Uterus (tissue), 4 donors: ENCODE data around the gene MOG. TPM values are rescaled to one million over a fixed set of nuclear protein-coding genes. Genes with fewer than 3 reads are reported as not detected.
"Not testable (repeated sequence)": the region's sequence is repeated elsewhere in the genome, so short reads cannot be mapped to it uniquely, and the experiment has no call there.

Experiments
- DNase-seq, 2 donors: peaks; one replicate each; pipeline ENCODE4 v3.0.0-alpha.2; 2019 to 2020
- H3K27ac ChIP-seq, 2 donors: fragments of 200-600 bp; sonication (generic); 1 replicate in 1 of 2; 2 replicates in 1 of 2; pipeline ENCODE4 v1.5.1; 2016 to 2018
- H3K27me3 ChIP-seq, 2 donors: fragments of 200-600 bp; sonication (generic); one replicate each; pipeline ENCODE4 v1.5.1; 2018 to 2019; ENCODE audit warnings: control low read depth in 1 of 2
- H3K36me3 ChIP-seq, 2 donors: fragments of 200-600 bp; sonication (generic); one replicate each; pipeline ENCODE4 v1.5.1; 2019; ENCODE audit warnings: control low read depth in 1 of 2
- H3K4me1 ChIP-seq, 2 donors: fragments of 200-600 bp; sonication (generic); one replicate each; pipeline ENCODE4 v1.5.1; 2018 to 2019; ENCODE audit warnings: control low read depth in 1 of 2
- H3K4me3 ChIP-seq, 2 donors: fragments of 200-600 bp; sonication (generic); 1 replicate in 1 of 2; 2 replicates in 1 of 2; pipeline ENCODE4 v1.5.1; 2018 to 2019; ENCODE audit warnings: mild to moderate bottlenecking in 1 of 2
- H3K9me3 ChIP-seq, 2 donors: fragments of 200-600 bp; sonication (generic); one replicate each; pipeline ENCODE4 v1.5.1; 2019; ENCODE audit warnings: control low read depth in 1 of 2
- CTCF ChIP-seq, 4 experiments: fragments of 200-600 bp in 2 of 4; fragments of 450-650 bp in 2 of 4; sonication (generic) in 2 of 4; IDR thresholded peaks; one replicate each; pipeline ENCODE4 v1.5.1; 2016 to 2019; ENCODE audit warnings: antibody characterized with exemption in 4 of 4, mild to moderate bottlenecking in 2 of 4, moderate library complexity in 1 of 4
- POLR2A ChIP-seq, 2 donors: fragments of 450-650 bp; IDR thresholded peaks; one replicate each; pipeline ENCODE4 v1.6.1; 2016; ENCODE audit warnings: antibody characterized with exemption in 2 of 2, mild to moderate bottlenecking in 1 of 2, moderate library complexity in 1 of 2
- intact Hi-C: fragments of 100-400 bp; cut with DNase I; formaldehyde crosslinking; loops from one replicate; pipeline ENCODE4 v1.15.1; 2023; ENCODE audit warnings: low total_unique reads
- total RNA-seq, 4 donors: library from RNA; depleted of rRNA in 3 of 4; stranded (reverse); fragments of >200 nt in 3 of 4; gene quantifications; one replicate each; pipeline versions ENCODE4 v1.1.0 to v1.2.4, GENCODE V29; 2014 to 2023
- donor health status: DM: yes; HTN: yes; CAD: no.

The MOG gene
- total RNA-seq, 4 donors from 2014 or later: not detected

- H3K36me3 ChIP-seq: no peaks in the 10 kb centered on the region
- intact Hi-C loops: no loop called here
- H3K9me3 ChIP-seq: no peaks in the 10 kb centered on the region
- peaks cover 0 to 7% of the 10 kb centered on the region in 2 donors for H3K27me3 ChIP-seq
- no peak overlapping the region for H3K27ac ChIP-seq
- no peak for DNase-seq
- no peaks in the 10 kb centered on the region for H3K4me1 ChIP-seq
- H3K4me3 ChIP-seq: no peak overlapping the region
- TF ChIP-seq POLR2A (IDR thresholded peaks at IDR 0.05) (no peak), CTCF (IDR thresholded peaks at IDR 0.05) (no peak)
Observed at GRCh38 chr6:29661071-29661470, 4.2 kb downstream of the MOG start.

GRCh38 chr6:29661502-29662141 lies 4.7 kb downstream of the MOG start:
- H3K4me1 ChIP-seq, H3K27ac ChIP-seq, H3K27me3 ChIP-seq, H3K4me3 ChIP-seq, H3K9me3 ChIP-seq, DNase-seq, intact Hi-C loops, H3K36me3 ChIP-seq: not testable (repeated sequence)

GRCh38 chr6:29663300-29664042 lies 6.6 kb downstream of the MOG start:
- no peaks in the 10 kb centered on the region for H3K9me3 ChIP-seq
- no peak for DNase-seq
- TF ChIP-seq POLR2A (IDR thresholded peaks at IDR 0.05): no peak
- TF ChIP-seq CTCF (IDR thresholded peaks at IDR 0.05): no peak
- intact Hi-C loops: no loop called here
- no peaks in the 10 kb centered on the region for H3K36me3 ChIP-seq
- H3K27me3 ChIP-seq: peaks cover 0 to 7% of the 10 kb centered on the region in 2 donors
- no peak overlapping the region for H3K27ac ChIP-seq
- no peaks in the 10 kb centered on the region for H3K4me1 ChIP-seq
- no peak overlapping the region for H3K4me3 ChIP-seq

GRCh38 chr6:29665942-29666825 lies 9.3 kb downstream of the MOG start:
- Histone ChIP-seq H3K9me3 (no peaks in the 10 kb centered on the region), H3K4me3 (no peak overlapping the region), H3K27me3 (peaks cover 0 to 7% of the 10 kb centered on the region in 2 donors), H3K27ac (no peak overlapping the region), H3K36me3 (no peaks in the 10 kb centered on the region), H3K4me1 (no peaks in the 10 kb centered on the region)
- DNase-seq: no peak
- intact Hi-C loops: no loop called here
- TF ChIP-seq CTCF (IDR thresholded peaks at IDR 0.05) (no peak), POLR2A (IDR thresholded peaks at IDR 0.05) (no peak)

- H3K27me3 ChIP-seq: peaks cover 0 to 7% of the 10 kb centered on the region in 2 donors
Observed at GRCh38 chr6:29666826-29667130, 9.9 kb downstream of the MOG start.

More at GRCh38 chr6:29666826-29667130, 9.9 kb downstream of the MOG start:
- Histone ChIP-seq H3K4me1 (no peaks in the 10 kb centered on the region), H3K36me3 (no peaks in the 10 kb centered on the region), H3K4me3 (no peak overlapping the region), H3K9me3 (no peaks in the 10 kb centered on the region), H3K27ac (no peak overlapping the region)
- TF ChIP-seq POLR2A (IDR thresholded peaks at IDR 0.05) (no peak), CTCF (IDR thresholded peaks at IDR 0.05) (no peak)
- DNase-seq: no peak
- intact Hi-C loops: no loop called here
